ENCODE results near the gene KCNC3. TPM values are rescaled to one million over a fixed set of nuclear protein-coding genes. Genes with fewer than 3 reads are reported as not detected.

The KCNC3 gene
- total and polyA plus RNA-seq, 2 experiments from 2014 or later, result 1.3 to 3.4 TPM

DNA sequence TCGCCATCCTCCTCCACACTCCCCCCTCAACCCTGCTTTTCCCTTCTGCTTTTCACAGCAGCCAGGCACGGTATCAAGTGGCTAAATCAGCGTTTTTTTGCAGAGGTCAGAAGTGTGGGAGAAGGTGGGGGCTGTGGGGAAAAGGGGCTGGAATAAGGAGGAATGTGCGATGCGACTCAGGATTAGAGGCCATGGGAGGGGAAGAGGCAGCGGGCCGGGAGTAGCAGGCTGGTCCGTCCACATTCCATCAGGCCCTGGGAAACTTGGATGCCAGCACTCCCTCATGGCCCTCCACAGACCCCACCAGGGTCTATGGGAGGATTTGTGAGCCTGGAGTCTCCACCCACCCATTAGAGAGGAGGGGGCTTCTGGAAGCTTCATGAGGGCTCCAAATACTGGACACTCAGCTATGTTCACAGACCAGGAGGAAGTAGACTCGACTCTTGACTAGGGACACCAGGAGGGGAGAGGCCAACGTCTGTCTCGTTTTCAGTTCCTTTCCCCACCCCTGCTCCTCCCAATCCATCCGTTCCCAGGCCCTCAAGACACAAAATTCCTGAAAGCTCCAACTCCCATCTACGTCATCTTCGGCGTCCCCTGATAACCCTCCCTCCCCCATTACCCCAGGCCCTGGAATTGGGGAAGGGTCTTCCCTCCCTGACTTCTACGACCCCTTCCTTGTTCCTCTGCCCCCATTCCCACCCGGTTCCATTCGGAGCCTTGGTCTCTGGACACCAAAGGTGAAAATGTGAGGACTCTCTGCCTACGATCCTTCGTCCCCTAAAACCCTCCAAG, 3.3 kb upstream of the KCNC3 start (continued):
- TF ChIP-seq, protein P1, sequence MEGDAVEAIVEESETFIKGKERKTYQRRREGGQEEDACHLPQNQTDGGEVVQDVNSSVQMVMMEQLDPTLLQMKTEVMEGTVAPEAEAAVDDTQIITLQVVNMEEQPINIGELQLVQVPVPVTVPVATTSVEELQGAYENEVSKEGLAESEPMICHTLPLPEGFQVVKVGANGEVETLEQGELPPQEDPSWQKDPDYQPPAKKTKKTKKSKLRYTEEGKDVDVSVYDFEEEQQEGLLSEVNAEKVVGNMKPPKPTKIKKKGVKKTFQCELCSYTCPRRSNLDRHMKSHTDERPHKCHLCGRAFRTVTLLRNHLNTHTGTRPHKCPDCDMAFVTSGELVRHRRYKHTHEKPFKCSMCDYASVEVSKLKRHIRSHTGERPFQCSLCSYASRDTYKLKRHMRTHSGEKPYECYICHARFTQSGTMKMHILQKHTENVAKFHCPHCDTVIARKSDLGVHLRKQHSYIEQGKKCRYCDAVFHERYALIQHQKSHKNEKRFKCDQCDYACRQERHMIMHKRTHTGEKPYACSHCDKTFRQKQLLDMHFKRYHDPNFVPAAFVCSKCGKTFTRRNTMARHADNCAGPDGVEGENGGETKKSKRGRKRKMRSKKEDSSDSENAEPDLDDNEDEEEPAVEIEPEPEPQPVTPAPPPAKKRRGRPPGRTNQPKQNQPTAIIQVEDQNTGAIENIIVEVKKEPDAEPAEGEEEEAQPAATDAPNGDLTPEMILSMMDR (conservative IDR thresholded peaks at IDR 0.05; ENCODE audit: low read depth in 2 of 2), result no peak
- TF ChIP-seq POLR2AphosphoS5 (IDR thresholded peaks at IDR 0.05; ENCODE audit: low read depth) (no peak; the same call in none of the 2 replicates), NANOG (IDR thresholded peaks at IDR 0.05; ENCODE audit: borderline replicate concordance) (no peak), JUNB (IDR thresholded peaks at IDR 0.05; ENCODE audit: unreplicated experiment) (no peak), ZNF331 (CRISPR knock-in tag; IDR thresholded peaks at IDR 0.05; ENCODE audit: low read depth) (no peak), STAT1 (IDR thresholded peaks at IDR 0.05; ENCODE audit: unreplicated experiment) (no peak), EZH2 (IDR thresholded peaks at IDR 0.05; ENCODE audit: low read depth, unreplicated experiment) (no peak), ZNF114 (CRISPR knock-in tag; IDR thresholded peaks at IDR 0.05) (no peak), CREB1 (CRISPR knock-in tag; IDR thresholded peaks at IDR 0.05; ENCODE audit: low read depth) (no peak)
- TF ChIP-seq, protein P2, sequence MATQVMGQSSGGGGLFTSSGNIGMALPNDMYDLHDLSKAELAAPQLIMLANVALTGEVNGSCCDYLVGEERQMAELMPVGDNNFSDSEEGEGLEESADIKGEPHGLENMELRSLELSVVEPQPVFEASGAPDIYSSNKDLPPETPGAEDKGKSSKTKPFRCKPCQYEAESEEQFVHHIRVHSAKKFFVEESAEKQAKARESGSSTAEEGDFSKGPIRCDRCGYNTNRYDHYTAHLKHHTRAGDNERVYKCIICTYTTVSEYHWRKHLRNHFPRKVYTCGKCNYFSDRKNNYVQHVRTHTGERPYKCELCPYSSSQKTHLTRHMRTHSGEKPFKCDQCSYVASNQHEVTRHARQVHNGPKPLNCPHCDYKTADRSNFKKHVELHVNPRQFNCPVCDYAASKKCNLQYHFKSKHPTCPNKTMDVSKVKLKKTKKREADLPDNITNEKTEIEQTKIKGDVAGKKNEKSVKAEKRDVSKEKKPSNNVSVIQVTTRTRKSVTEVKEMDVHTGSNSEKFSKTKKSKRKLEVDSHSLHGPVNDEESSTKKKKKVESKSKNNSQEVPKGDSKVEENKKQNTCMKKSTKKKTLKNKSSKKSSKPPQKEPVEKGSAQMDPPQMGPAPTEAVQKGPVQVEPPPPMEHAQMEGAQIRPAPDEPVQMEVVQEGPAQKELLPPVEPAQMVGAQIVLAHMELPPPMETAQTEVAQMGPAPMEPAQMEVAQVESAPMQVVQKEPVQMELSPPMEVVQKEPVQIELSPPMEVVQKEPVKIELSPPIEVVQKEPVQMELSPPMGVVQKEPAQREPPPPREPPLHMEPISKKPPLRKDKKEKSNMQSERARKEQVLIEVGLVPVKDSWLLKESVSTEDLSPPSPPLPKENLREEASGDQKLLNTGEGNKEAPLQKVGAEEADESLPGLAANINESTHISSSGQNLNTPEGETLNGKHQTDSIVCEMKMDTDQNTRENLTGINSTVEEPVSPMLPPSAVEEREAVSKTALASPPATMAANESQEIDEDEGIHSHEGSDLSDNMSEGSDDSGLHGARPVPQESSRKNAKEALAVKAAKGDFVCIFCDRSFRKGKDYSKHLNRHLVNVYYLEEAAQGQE (IDR thresholded peaks at IDR 0.05; ENCODE audit: unreplicated experiment), result no peak
- TF ChIP-seq, protein P3, sequence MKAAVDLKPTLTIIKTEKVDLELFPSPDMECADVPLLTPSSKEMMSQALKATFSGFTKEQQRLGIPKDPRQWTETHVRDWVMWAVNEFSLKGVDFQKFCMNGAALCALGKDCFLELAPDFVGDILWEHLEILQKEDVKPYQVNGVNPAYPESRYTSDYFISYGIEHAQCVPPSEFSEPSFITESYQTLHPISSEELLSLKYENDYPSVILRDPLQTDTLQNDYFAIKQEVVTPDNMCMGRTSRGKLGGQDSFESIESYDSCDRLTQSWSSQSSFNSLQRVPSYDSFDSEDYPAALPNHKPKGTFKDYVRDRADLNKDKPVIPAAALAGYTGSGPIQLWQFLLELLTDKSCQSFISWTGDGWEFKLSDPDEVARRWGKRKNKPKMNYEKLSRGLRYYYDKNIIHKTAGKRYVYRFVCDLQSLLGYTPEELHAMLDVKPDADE (IDR thresholded peaks at IDR 0.05), result no peak

DNA sequence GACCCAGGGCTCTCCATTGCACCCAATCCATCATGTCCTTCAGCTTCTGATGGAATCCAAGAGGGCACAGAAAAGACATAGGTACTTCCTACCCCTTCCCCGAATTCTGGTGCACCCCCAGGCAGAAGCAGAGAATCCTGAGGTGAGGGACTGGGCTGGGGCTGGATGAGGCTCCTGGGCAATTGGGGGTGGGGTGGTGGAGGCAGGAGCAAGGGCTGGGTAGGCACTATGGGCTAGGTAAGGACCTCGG, 2.7 kb upstream of the KCNC3 start:
- peaks cover 21% of the 10 kb centered on the region for H3F3A ChIP-seq (replicated peaks; ENCODE audit: low read depth)
- H3K4me1 ChIP-seq (ENCODE audit: insufficient read depth), result peaks cover 21% of the 10 kb centered on the region
- 0 out of 2 replicates have a peak, but pooled peaks cover 3% of the 10 kb centered on the region for H3K9me2 ChIP-seq (ENCODE audit: insufficient read depth)
- Mint-ChIP-seq H3K27me3 (ENCODE audit: insufficient read depth, low read depth, poor library complexity) (peaks cover 17% of the 10 kb centered on the region), H3K9me3 (peaks cover 85% of the 10 kb centered on the region), H3K4me3 (no peak overlapping the region), H3K4me1 (no peaks in the 10 kb centered on the region), H3K36me3 (ENCODE audit: low read depth) (peaks cover 56% of the 10 kb centered on the region), H3K27ac (no peak overlapping the region)
- H2AFZ ChIP-seq, result no peak overlapping the region
- H3K4me3 ChIP-seq, result peak overlapping the region; percentile 88
- peaks cover 7% of the 10 kb centered on the region; the same call in 1 of the 2 replicates for H4K20me1 ChIP-seq (replicated peaks; ENCODE audit: insufficient read depth)
- peak overlapping the region; percentile 98 for H3K4me2 ChIP-seq
- ATAC-seq (no peak), DNase-seq (ENCODE audit: low spot score) (no peak)
- peaks cover 13% of the 10 kb centered on the region for H3K79me2 ChIP-seq (replicated peaks; ENCODE audit: insufficient read depth)
- no peaks in the 10 kb centered on the region for H3K36me3 ChIP-seq (ENCODE audit: insufficient read depth)
- H3K27me3 ChIP-seq (ENCODE audit: insufficient read depth), result peaks cover 20% of the 10 kb centered on the region
- peak overlapping the region; percentile 100 for H3K27ac ChIP-seq (ENCODE audit: low read depth)
- TF ChIP-seq ZNF331 (CRISPR knock-in tag; IDR thresholded peaks at IDR 0.05; ENCODE audit: low read depth) (no peak), STAT1 (IDR thresholded peaks at IDR 0.05; ENCODE audit: unreplicated experiment) (no peak)
- TF ChIP-seq, protein P3 (IDR thresholded peaks at IDR 0.05), result no peak
- TF ChIP-seq, protein P1 (conservative IDR thresholded peaks at IDR 0.05; ENCODE audit: low read depth in 2 of 2), result no peak
